Gastroesophageal sphincter (tissue), 4 donors: ENCODE results near the gene FLYWCH2. TPM values are rescaled to one million over a fixed set of nuclear protein-coding genes. Genes with fewer than 3 reads are reported as not detected.

Source experiments
- ATAC-seq: fragments of 150-250 bp; one replicate; pipeline ENCODE4 v1.9.1; 2016; ENCODE audit warnings: mild to moderate bottlenecking, moderate library complexity
- H3K27ac ChIP-seq, 4 donors: fragments of 200-600 bp; sonication (generic) in 3 of 4; 1 replicate in 3 of 4; 2 replicates in 1 of 4; pipeline ENCODE4 v1.5.1; 2016 to 2019
- H3K27me3 ChIP-seq: fragments of 200-600 bp; sonication (generic); one replicate; pipeline ENCODE4 v1.5.1; 2019
- H3K36me3 ChIP-seq, 2 donors: fragments of 200-600 bp; sonication (generic); one replicate each; pipeline ENCODE4 v1.5.1; 2019; ENCODE audit warnings: control low read depth in 1 of 2
- H3K4me1 ChIP-seq, 3 donors: fragments of 200-600 bp; sonication (generic); 1 replicate in 2 of 3; 2 replicates in 1 of 3; pipeline ENCODE4 v1.5.1; 2016 to 2019; ENCODE audit warnings: control low read depth in 2 of 3
- H3K4me3 ChIP-seq, 2 donors: fragments of 200-600 bp; sonication (generic); one replicate each; pipeline ENCODE4 v1.5.1; 2019; ENCODE audit warnings: mild to moderate bottlenecking in 1 of 2, moderate library complexity in 1 of 2
- H3K9me3 ChIP-seq, 3 donors: fragments of 200-600 bp; sonication (generic); one replicate each; pipeline ENCODE4 v1.5.1; 2017 to 2019; ENCODE audit warnings: control low read depth in 2 of 3
- EP300 ChIP-seq: sonication (generic); formaldehyde crosslinking; IDR thresholded peaks from one replicate; pipeline ENCODE4 v1.6.1; 2017; ENCODE audit warnings: antibody characterized with exemption, mild to moderate bottlenecking
- POLR2A ChIP-seq, 2 donors: fragments of 450-650 bp; IDR thresholded peaks; one replicate each; pipeline ENCODE4 v1.6.1; 2017; ENCODE audit warnings: antibody characterized with exemption in 2 of 2, mild to moderate bottlenecking in 2 of 2, moderate library complexity in 1 of 2
- POLR2AphosphoS5 ChIP-seq: sonication (generic); formaldehyde crosslinking; IDR thresholded peaks from one replicate; pipeline ENCODE4 v1.6.1; 2017; ENCODE audit warnings: antibody characterized with exemption
- WGBS, 2 donors: methylation state at CpG; one replicate each; pipeline ENCODE4 v1.1.5; 2018; ENCODE audit warnings: low coverage in 1 of 2; 5-methylcytosine and 5-hydroxymethylcytosine counted together
- total RNA-seq, 4 donors: library from RNA; depleted of rRNA; stranded (reverse); fragments of >200 nt; gene quantifications; one replicate each; pipeline ENCODE4 v1.1.0, GENCODE V29; 2016
- TF ChIP-seq, protein P1 (sequence below), 4 experiments: fragments of 200-600 bp in 2 of 4; fragments of 450-650 bp in 2 of 4; sonication (generic) in 1 of 4; IDR thresholded peaks; one replicate each; pipeline ENCODE4 v1.5.1; 2017 to 2019; ENCODE audit warnings: antibody characterized with exemption in 4 of 4, mild to moderate bottlenecking in 2 of 4, moderate library complexity in 2 of 4

The FLYWCH2 gene
- total RNA-seq, 4 donors from 2014 or later = 21.9 to 69.1 (median 38.8) TPM

DNA sequence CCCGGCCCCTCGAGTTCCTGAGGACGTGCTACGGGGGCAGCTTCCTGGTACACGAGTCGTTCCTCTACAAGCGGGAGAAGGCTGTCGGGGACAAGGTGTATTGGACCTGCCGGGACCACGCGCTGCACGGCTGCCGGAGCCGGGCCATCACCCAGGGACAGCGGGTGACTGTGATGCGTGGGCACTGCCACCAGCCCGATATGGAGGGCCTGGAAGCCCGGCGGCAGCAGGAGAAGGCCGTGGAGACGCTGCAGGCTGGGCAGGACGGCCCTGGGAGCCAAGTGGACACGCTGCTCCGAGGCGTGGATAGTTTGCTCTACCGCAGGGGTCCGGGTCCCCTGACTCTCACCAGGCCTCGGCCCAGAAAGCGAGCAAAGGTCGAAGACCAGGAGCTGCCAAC lies 50.1 kb downstream of the FLYWCH2 start:
- Histone ChIP-seq H3K9me3 (no peaks in the 10 kb centered on the region), H3K4me1 (no peaks in the 10 kb centered on the region), H3K36me3 (peaks cover 0 to 91% of the 10 kb centered on the region in 2 donors), H3K27me3 (no peaks in the 10 kb centered on the region), H3K4me3 (no peak overlapping the region), H3K27ac (no peak overlapping the region)
- ATAC-seq = no peak
- TF ChIP-seq POLR2A (IDR thresholded peaks at IDR 0.05) (no peak), EP300 (no peak), POLR2AphosphoS5 (no peak)
- TF ChIP-seq, protein P1, sequence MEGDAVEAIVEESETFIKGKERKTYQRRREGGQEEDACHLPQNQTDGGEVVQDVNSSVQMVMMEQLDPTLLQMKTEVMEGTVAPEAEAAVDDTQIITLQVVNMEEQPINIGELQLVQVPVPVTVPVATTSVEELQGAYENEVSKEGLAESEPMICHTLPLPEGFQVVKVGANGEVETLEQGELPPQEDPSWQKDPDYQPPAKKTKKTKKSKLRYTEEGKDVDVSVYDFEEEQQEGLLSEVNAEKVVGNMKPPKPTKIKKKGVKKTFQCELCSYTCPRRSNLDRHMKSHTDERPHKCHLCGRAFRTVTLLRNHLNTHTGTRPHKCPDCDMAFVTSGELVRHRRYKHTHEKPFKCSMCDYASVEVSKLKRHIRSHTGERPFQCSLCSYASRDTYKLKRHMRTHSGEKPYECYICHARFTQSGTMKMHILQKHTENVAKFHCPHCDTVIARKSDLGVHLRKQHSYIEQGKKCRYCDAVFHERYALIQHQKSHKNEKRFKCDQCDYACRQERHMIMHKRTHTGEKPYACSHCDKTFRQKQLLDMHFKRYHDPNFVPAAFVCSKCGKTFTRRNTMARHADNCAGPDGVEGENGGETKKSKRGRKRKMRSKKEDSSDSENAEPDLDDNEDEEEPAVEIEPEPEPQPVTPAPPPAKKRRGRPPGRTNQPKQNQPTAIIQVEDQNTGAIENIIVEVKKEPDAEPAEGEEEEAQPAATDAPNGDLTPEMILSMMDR (IDR thresholded peaks at IDR 0.05) = no peak
- no CpG with 5 or more reads among the region's 30 CpGs for WGBS, 2 donors

DNA sequence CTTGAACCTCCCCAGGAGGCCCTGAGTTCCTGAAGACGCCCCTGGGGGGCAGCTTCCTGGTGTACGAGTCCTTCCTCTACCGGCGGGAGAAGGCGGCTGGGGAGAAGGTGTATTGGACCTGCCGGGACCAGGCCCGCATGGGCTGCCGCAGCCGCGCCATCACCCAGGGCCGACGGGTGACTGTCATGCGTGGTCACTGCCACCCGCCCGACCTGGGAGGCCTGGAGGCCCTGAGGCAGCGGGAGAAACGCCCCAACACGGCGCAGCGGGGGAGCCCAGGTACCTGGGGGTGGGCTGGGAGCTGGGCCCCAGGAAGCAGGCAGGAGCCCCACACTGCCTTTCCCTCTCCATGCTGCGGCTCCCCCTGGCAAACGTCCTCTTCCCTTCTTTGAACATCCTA lies 50.7 kb downstream of the FLYWCH2 start:
- H3K9me3 ChIP-seq = no peaks in the 10 kb centered on the region
- no peak for TF ChIP-seq POLR2A (IDR thresholded peaks at IDR 0.05)
- TF ChIP-seq EP300 = no peak
- TF ChIP-seq POLR2AphosphoS5 = no peak
- TF ChIP-seq, protein P1 (IDR thresholded peaks at IDR 0.05) = no peak
- H3K36me3 ChIP-seq = peaks cover 0 to 94% of the 10 kb centered on the region in 2 donors
- H3K27ac ChIP-seq = no peak overlapping the region
- no peaks in the 10 kb centered on the region for H3K27me3 ChIP-seq
- ATAC-seq = no peak
- H3K4me1 ChIP-seq = no peaks in the 10 kb centered on the region
- WGBS, 2 donors = 73% methylated on average over 4 of the region's 22 CpGs; no CpG with 5 or more reads in 1 of the 2 donors
- H3K4me3 ChIP-seq = no peak overlapping the region

DNA sequence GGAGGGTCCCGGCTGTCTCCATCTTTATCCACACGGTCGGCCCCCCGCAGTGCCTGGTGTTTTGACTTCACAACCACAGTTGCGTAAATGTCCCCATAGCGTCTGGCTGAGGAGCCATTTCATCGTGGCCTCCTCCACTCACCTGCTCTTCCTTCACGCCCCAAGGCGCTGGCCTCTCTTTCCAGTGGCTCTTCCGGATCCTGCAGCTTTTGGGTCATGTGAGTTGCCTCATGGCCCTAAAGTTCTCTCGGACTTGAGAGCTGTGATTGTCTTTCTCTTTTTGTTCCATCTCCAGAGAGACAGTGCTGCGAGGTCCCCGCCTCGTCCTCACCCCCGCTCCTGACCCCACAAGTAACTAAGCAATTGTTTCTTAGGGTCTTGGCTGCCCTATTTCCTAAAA lies 51.4 kb downstream of the FLYWCH2 start:
- TF ChIP-seq, protein P1 (IDR thresholded peaks at IDR 0.05) = no peak
- TF ChIP-seq POLR2AphosphoS5 = no peak
- no peak for TF ChIP-seq POLR2A (IDR thresholded peaks at IDR 0.05)
- no peak for TF ChIP-seq EP300
- no peaks in the 10 kb centered on the region for H3K27me3 ChIP-seq
- no peaks in the 10 kb centered on the region for H3K9me3 ChIP-seq
- no peak overlapping the region for H3K27ac ChIP-seq
- no peak for ATAC-seq
- 81 to 86% methylated on average over 5 to 12 of the region's 15 CpGs for WGBS, 2 donors
- H3K4me3 ChIP-seq = no peak overlapping the region
- no peaks in the 10 kb centered on the region for H3K4me1 ChIP-seq
- H3K36me3 ChIP-seq = peaks cover 0 to 94% of the 10 kb centered on the region in 2 donors

DNA sequence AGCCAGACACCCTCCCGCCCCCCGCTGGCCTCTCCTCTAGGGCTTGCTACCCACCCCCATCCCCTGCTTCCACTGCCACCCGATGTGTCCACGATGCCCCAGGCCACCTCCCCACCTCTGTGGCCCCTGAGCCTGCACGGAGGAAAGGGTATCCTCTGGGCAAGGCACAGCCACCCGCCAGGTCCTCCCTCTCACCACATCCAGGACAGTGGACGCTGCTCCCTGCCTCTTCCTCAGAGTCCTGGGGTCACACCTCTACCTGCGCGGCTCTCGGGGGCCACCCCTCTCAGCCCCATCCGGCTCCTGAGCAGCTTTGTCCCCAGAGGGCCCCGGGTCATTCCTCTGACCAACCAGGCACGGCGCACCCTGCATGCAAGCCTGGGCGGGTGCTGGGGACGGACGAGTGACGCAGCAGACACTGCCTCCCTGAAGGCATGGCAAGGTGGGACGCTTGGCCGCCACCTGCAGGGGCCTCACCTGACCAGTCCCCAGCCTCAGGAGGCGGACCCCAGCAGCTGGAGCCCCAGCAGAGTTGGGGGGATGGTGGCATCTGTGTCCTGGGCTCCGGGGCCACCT lies 53.5 kb downstream of the FLYWCH2 start:
- 80% methylated on average over 1 of the region's 22 CpGs; no CpG with 5 or more reads in 1 of the 2 donors for WGBS, 2 donors
- TF ChIP-seq EP300 (no peak), POLR2AphosphoS5 (no peak), POLR2A (IDR thresholded peaks at IDR 0.05) (no peak)
- TF ChIP-seq, protein P1 (IDR thresholded peaks at IDR 0.05) = no peak
- H3K9me3 ChIP-seq = no peaks in the 10 kb centered on the region
- H3K4me3 ChIP-seq = no peak overlapping the region
- no peaks in the 10 kb centered on the region for H3K4me1 ChIP-seq
- ATAC-seq = no peak
- no peaks in the 10 kb centered on the region for H3K27me3 ChIP-seq
- H3K27ac ChIP-seq = no peak overlapping the region
- H3K36me3 ChIP-seq = peaks cover 0 to 94% of the 10 kb centered on the region in 2 donors

DNA sequence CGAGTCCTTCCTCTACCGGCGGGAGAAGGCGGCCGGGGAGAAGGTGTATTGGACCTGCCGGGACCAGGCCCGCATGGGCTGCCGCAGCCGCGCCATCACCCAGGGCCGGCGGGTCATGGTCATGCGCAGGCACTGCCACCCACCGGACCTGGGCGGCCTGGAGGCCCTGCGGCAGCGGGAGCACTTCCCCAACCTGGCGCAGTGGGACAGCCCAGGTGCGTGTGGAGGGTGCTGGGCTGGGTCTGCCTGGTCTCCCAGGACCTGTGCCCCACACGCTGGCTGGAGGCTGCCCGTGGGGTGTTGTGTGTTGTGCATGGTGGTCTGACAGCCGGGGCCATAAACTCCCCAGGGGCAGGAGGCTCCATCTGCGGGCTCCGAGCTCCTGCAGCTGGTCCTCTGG lies 54.2 kb downstream of the FLYWCH2 start:
- no peak overlapping the region for H3K4me3 ChIP-seq
- WGBS, 2 donors = no CpG with 5 or more reads among the region's 24 CpGs
- H3K27me3 ChIP-seq = no peaks in the 10 kb centered on the region
- TF ChIP-seq POLR2AphosphoS5 = no peak
- TF ChIP-seq EP300 = no peak
- TF ChIP-seq POLR2A (IDR thresholded peaks at IDR 0.05) = no peak
- TF ChIP-seq, protein P1 (IDR thresholded peaks at IDR 0.05) = no peak
- H3K9me3 ChIP-seq = no peaks in the 10 kb centered on the region
- no peak overlapping the region for H3K27ac ChIP-seq
- no peaks in the 10 kb centered on the region for H3K4me1 ChIP-seq
- peaks cover 0 to 97% of the 10 kb centered on the region in 2 donors for H3K36me3 ChIP-seq
- no peak for ATAC-seq
